Astrocyte (in vitro differentiated cells and primary cell): ENCODE data around the gene NECTIN1. TPM values are rescaled to one million over a fixed set of nuclear protein-coding genes. Genes with fewer than 3 reads are reported as not detected.

Source experiments
- DNase-seq: peaks from one replicate; pipeline ENCODE4 v3.0.0-alpha.2; 2010; ENCODE audit warnings: low read depth
- FAIRE-seq: peaks from 2 replicates; lab custom pipeline; 2011; peaks lifted over from hg19 to GRCh38; lab: Jason Lieb, UNC
- H2AFZ ChIP-seq: 2 replicates; pipeline ENCODE4 v1.6.0; 2012; ENCODE audit warnings: low read depth, low read length, inconsistent platforms
- H3K27ac ChIP-seq: 2 replicates; pipeline ENCODE4 v1.5.1; 2011; ENCODE audit warnings: low read depth, low read length, inconsistent platforms
- H3K27me3 ChIP-seq: 2 replicates; pipeline ENCODE4 v1.6.0; 2011; ENCODE audit warnings: low read length, inconsistent platforms; ENCODE audit not compliant: insufficient read depth
- H3K36me3 ChIP-seq: 2 replicates; pipeline ENCODE4 v1.5.1; 2011; ENCODE audit warnings: low read length, inconsistent platforms; ENCODE audit not compliant: insufficient read depth
- H3K4me1 ChIP-seq: 2 replicates; pipeline ENCODE4 v1.5.1; 2011; ENCODE audit warnings: low read length, inconsistent platforms; ENCODE audit not compliant: insufficient read depth
- H3K4me2 ChIP-seq: 2 replicates; pipeline ENCODE4 v1.6.0; 2012; ENCODE audit warnings: low read length, inconsistent platforms
- H3K4me3 ChIP-seq: 2 replicates; pipeline ENCODE4 v1.5.1; 2011; ENCODE audit warnings: low read depth, mild to moderate bottlenecking, low read length, inconsistent platforms; ENCODE audit not compliant: insufficient read depth
- H3K79me2 ChIP-seq: 2 replicates; pipeline ENCODE4 v1.6.0; 2012; ENCODE audit warnings: mild to moderate bottlenecking, low read length, inconsistent platforms; ENCODE audit not compliant: insufficient read depth
- H3K9ac ChIP-seq: 2 replicates; pipeline ENCODE4 v1.6.0; 2012; ENCODE audit warnings: mild to moderate bottlenecking, low read length, inconsistent platforms
- H3K9me3 ChIP-seq: 2 replicates; pipeline ENCODE4 v1.5.1; 2012; ENCODE audit warnings: low read depth, mild to moderate bottlenecking, low read length, inconsistent platforms; ENCODE audit not compliant: insufficient read depth
- H4K20me1 ChIP-seq: 2 replicates; pipeline ENCODE4 v1.6.0; 2012; ENCODE audit warnings: low read length, inconsistent platforms; ENCODE audit not compliant: insufficient read depth
- H3K27ac Mint-ChIP-seq: one replicate; pipeline ENCODE4 v1.8.0; 2021; ENCODE audit warnings: mild to moderate bottlenecking, mixed read lengths; ENCODE audit not compliant: unreplicated experiment
- H3K27me3 Mint-ChIP-seq: one replicate; pipeline ENCODE4 v1.8.0; 2021; ENCODE audit warnings: low read depth, mixed read lengths; ENCODE audit not compliant: unreplicated experiment
- H3K36me3 Mint-ChIP-seq: one replicate; pipeline ENCODE4 v1.8.0; 2021; ENCODE audit warnings: low read depth, mixed read lengths; ENCODE audit not compliant: unreplicated experiment
- H3K4me1 Mint-ChIP-seq: one replicate; pipeline ENCODE4 v1.8.0; 2021; ENCODE audit warnings: low read depth, mixed read lengths; ENCODE audit not compliant: unreplicated experiment
- H3K4me3 Mint-ChIP-seq: one replicate; pipeline ENCODE4 v1.8.0; 2021; ENCODE audit warnings: mild to moderate bottlenecking, moderate library complexity, mixed read lengths; ENCODE audit not compliant: unreplicated experiment
- H3K9me3 Mint-ChIP-seq: one replicate; pipeline ENCODE4 v1.8.0; 2021; ENCODE audit warnings: mild to moderate bottlenecking, mixed read lengths; ENCODE audit not compliant: unreplicated experiment
- EZH2 ChIP-seq: IDR thresholded peaks from 2 replicates; pipeline ENCODE4 v1.6.1; 2012; ENCODE audit warnings: mild to moderate bottlenecking, low read length, inconsistent platforms; ENCODE audit not compliant: insufficient read depth
- total RNA-seq: library from RNA; stranded (reverse); gene quantifications from 2 replicates; pipeline ENCODE4 v1.2.1, GENCODE V29; 2021
- TF ChIP-seq, protein P1 (sequence below): IDR thresholded peaks from 2 replicates; pipeline ENCODE4 v1.5.1; 2011; ENCODE audit warnings: low read depth, mild to moderate bottlenecking, inconsistent platforms, low read length, moderate library complexity; ENCODE audit not compliant: insufficient read depth

Gene NECTIN1
- total RNA-seq, 1 donor from 2014 or later = 17.7 TPM

GRCh38 chr11:119691020-119691666, 37.9 kb downstream of the NECTIN1 start:
- Histone ChIP-seq H3K4me3 (no peak overlapping the region), H3K9ac (no peak overlapping the region), H4K20me1 (peaks cover 47% of the 10 kb centered on the region), H3K4me2 (no peak overlapping the region), H3K9me3 (no peaks in the 10 kb centered on the region), H3K27me3 (no peaks in the 10 kb centered on the region), H3K4me1 (peaks cover 6% of the 10 kb centered on the region), H3K79me2 (no peaks in the 10 kb centered on the region), H3K27ac (no peak overlapping the region), H3K36me3 (no peaks in the 10 kb centered on the region), H2AFZ (no peak overlapping the region)
- peaks cover 4% of the 10 kb centered on the region for H3K36me3 Mint-ChIP-seq
- no peak overlapping the region for H3K27ac Mint-ChIP-seq
- FAIRE-seq (no peak), DNase-seq (no peak)
- peak overlapping the region; percentile 20 for H3K4me3 Mint-ChIP-seq
- peaks cover 15% of the 10 kb centered on the region for H3K4me1 Mint-ChIP-seq
- H3K27me3 Mint-ChIP-seq = peaks cover 42% of the 10 kb centered on the region
- TF ChIP-seq EZH2 = no peak
- TF ChIP-seq, protein P1, sequence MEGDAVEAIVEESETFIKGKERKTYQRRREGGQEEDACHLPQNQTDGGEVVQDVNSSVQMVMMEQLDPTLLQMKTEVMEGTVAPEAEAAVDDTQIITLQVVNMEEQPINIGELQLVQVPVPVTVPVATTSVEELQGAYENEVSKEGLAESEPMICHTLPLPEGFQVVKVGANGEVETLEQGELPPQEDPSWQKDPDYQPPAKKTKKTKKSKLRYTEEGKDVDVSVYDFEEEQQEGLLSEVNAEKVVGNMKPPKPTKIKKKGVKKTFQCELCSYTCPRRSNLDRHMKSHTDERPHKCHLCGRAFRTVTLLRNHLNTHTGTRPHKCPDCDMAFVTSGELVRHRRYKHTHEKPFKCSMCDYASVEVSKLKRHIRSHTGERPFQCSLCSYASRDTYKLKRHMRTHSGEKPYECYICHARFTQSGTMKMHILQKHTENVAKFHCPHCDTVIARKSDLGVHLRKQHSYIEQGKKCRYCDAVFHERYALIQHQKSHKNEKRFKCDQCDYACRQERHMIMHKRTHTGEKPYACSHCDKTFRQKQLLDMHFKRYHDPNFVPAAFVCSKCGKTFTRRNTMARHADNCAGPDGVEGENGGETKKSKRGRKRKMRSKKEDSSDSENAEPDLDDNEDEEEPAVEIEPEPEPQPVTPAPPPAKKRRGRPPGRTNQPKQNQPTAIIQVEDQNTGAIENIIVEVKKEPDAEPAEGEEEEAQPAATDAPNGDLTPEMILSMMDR = no peak
- no peaks in the 10 kb centered on the region for H3K9me3 Mint-ChIP-seq

- H3K27me3 Mint-ChIP-seq = peaks cover 47% of the 10 kb centered on the region
- no peaks in the 10 kb centered on the region for H3K27me3 ChIP-seq
- H3K4me2 ChIP-seq = no peak overlapping the region
- no peaks in the 10 kb centered on the region for H3K9me3 Mint-ChIP-seq
- DNase-seq = no peak
- H3K9me3 ChIP-seq = no peaks in the 10 kb centered on the region
- H3K4me1 ChIP-seq = peaks cover 14% of the 10 kb centered on the region
- H3K27ac ChIP-seq = no peak overlapping the region
- no peak overlapping the region for H3K4me3 ChIP-seq
- H3K36me3 Mint-ChIP-seq = peaks cover 8% of the 10 kb centered on the region
- no peak for TF ChIP-seq EZH2
- TF ChIP-seq, protein P1 = no peak
- no peak for FAIRE-seq
- no peak overlapping the region for H3K9ac ChIP-seq
- no peak overlapping the region for H2AFZ ChIP-seq
- H3K4me3 Mint-ChIP-seq = no peak overlapping the region
- peaks cover 38% of the 10 kb centered on the region for H4K20me1 ChIP-seq
- H3K79me2 ChIP-seq = no peaks in the 10 kb centered on the region
- peaks cover 13% of the 10 kb centered on the region for H3K4me1 Mint-ChIP-seq
- no peak overlapping the region for H3K27ac Mint-ChIP-seq
- no peaks in the 10 kb centered on the region for H3K36me3 ChIP-seq
These were observed 39.7 kb downstream of the NECTIN1 start for GRCh38 chr11:119689302-119689701.

GRCh38 chr11:119688356-119688755, 40.6 kb downstream of the NECTIN1 start:
- DNase-seq = no peak
- Histone ChIP-seq H3K27me3 (no peaks in the 10 kb centered on the region), H3K4me3 (no peak overlapping the region), H3K27ac (no peak overlapping the region), H3K9me3 (no peaks in the 10 kb centered on the region), H3K9ac (no peak overlapping the region), H3K79me2 (peaks cover 6% of the 10 kb centered on the region), H3K4me2 (no peak overlapping the region), H3K4me1 (peaks cover 17% of the 10 kb centered on the region), H3K36me3 (no peaks in the 10 kb centered on the region), H2AFZ (no peak overlapping the region), H4K20me1 (peaks cover 33% of the 10 kb centered on the region)
- Mint-ChIP-seq H3K9me3 (no peaks in the 10 kb centered on the region), H3K27me3 (peaks cover 40% of the 10 kb centered on the region), H3K27ac (no peak overlapping the region), H3K4me1 (peaks cover 9% of the 10 kb centered on the region), H3K4me3 (no peak overlapping the region), H3K36me3 (peaks cover 8% of the 10 kb centered on the region)
- TF ChIP-seq, protein P1 = no peak
- no peak for FAIRE-seq
